HEK293T (cell line): ENCODE results near the gene GADD45A.

ENCODE experiments used
- CTCF ChIA-PET: fragments of 350-600 bp; formaldehyde crosslinking; extraction: SDS; loops from one replicate; lab custom pipeline; 2021; ENCODE audit warnings: antibody characterized with exemption, inconsistent platforms; lab: Yijun Ruan, JAX
- POLR2A ChIA-PET: fragments of 350-600 bp; formaldehyde crosslinking; extraction: SDS; loops from one replicate; lab custom pipeline; 2020; ENCODE audit warnings: antibody characterized with exemption, inconsistent platforms; lab: Yijun Ruan, JAX
- DNase-seq: peaks from one replicate; pipeline ENCODE4 v3.0.0; 2012; ENCODE audit warnings: mixed read lengths; ENCODE audit errors: extremely low spot score
- ARNT ChIP-seq: fragments of 450-650 bp; IDR thresholded peaks from 2 replicates; pipeline ENCODE4 v1.6.1; 2017; ENCODE audit warnings: mild to moderate bottlenecking
- BHLHE40 ChIP-seq: fragments of 450-650 bp; IDR thresholded peaks from 2 replicates; pipeline ENCODE4 v1.6.1; 2016; ENCODE audit warnings: mild to moderate bottlenecking, moderate library complexity, borderline replicate concordance
- CTBP1 ChIP-seq: fragments of 450-650 bp; IDR thresholded peaks from 2 replicates; pipeline ENCODE4 v1.6.1; 2016; ENCODE audit warnings: borderline replicate concordance
- ELF4 ChIP-seq: fragments of 450-650 bp; IDR thresholded peaks from 2 replicates; pipeline ENCODE4 v1.6.1; 2017; ENCODE audit warnings: antibody characterized with exemption
- FOXA1 ChIP-seq: fragments of 450-650 bp; IDR thresholded peaks from 2 replicates; pipeline ENCODE4 v1.6.1; 2016; ENCODE audit warnings: mild to moderate bottlenecking
- FOXK2 ChIP-seq: fragments of 450-650 bp; IDR thresholded peaks from 2 replicates; pipeline ENCODE4 v1.6.1; 2016; ENCODE audit warnings: mild to moderate bottlenecking
- FOXM1 ChIP-seq: fragments of 450-650 bp; IDR thresholded peaks from 2 replicates; pipeline ENCODE4 v1.6.1; 2017; ENCODE audit warnings: mild to moderate bottlenecking, borderline replicate concordance
- HDGF ChIP-seq: fragments of 450-650 bp; IDR thresholded peaks from 2 replicates; pipeline ENCODE4 v1.6.1; 2017; ENCODE audit warnings: antibody characterized with exemption, borderline replicate concordance
- L3MBTL2 ChIP-seq: fragments of 450-650 bp; conservative IDR thresholded peaks from 2 replicates; pipeline ENCODE4 v1.6.1; 2016; ENCODE audit warnings: mild to moderate bottlenecking
- LEF1 ChIP-seq: fragments of 450-650 bp; IDR thresholded peaks from 2 replicates; pipeline ENCODE4 v1.6.1; 2017; ENCODE audit warnings: mild to moderate bottlenecking, borderline replicate concordance
- NFRKB ChIP-seq: fragments of 450-650 bp; IDR thresholded peaks from 2 replicates; pipeline ENCODE4 v1.6.1; 2016; ENCODE audit warnings: mild to moderate bottlenecking, moderate library complexity
- PKNOX1 ChIP-seq: fragments of 450-650 bp; IDR thresholded peaks from 2 replicates; pipeline ENCODE4 v1.6.1; 2016
- SP1 ChIP-seq: fragments of 450-650 bp; IDR thresholded peaks from 2 replicates; pipeline ENCODE4 v1.6.1; 2017
- SUZ12 ChIP-seq: fragments of 450-650 bp; IDR thresholded peaks from 2 replicates; pipeline ENCODE4 v1.6.1; 2016; ENCODE audit warnings: mild to moderate bottlenecking
- TARDBP ChIP-seq: fragments of 450-650 bp; IDR thresholded peaks from 2 replicates; pipeline ENCODE4 v1.6.1; 2016
- ZNF384 ChIP-seq: fragments of 450-650 bp; IDR thresholded peaks from 2 replicates; pipeline ENCODE4 v1.6.1; 2016

GADD45A gene

GRCh38 chr1:67677930-67678329, 7.1 kb upstream of the GADD45A start:
- ChIA-PET CTCF (interaction anchor here (0.7 to 1.2 kb wide), 2 partner anchors 27 to 33 kb away, joined by 3 read pairs; no protein-coding TSS in a partner anchor), POLR2A (interaction anchor here (0.6 to 3.5 kb wide), 2 partner anchors 8 to 82 kb away, joined by 3 to 24 read pairs; partner anchors contain the start of gene GADD45A)
- TF ChIP-seq HDGF, result no peak
- DNase-seq, result no peak

- ChIA-PET CTCF (no interaction called here), POLR2A (no interaction called here)
- no peak for DNase-seq
- TF ChIP-seq PKNOX1, result no peak
- TF ChIP-seq L3MBTL2, result no peak
- TF ChIP-seq ELF4, result no peak
- TF ChIP-seq SP1, result no peak
- no peak for TF ChIP-seq ARNT
- TF ChIP-seq CTBP1, result no peak
- TF ChIP-seq NFRKB, result no peak
- no peak for TF ChIP-seq FOXA1
- TF ChIP-seq SUZ12, result no peak
- no peak for TF ChIP-seq LEF1
- no peak for TF ChIP-seq BHLHE40
- TF ChIP-seq TARDBP, result no peak
- TF ChIP-seq FOXK2, result no peak
- no peak for TF ChIP-seq ZNF384
- TF ChIP-seq FOXM1, result no peak
- no peak for TF ChIP-seq HDGF
These were observed 5.3 kb upstream of the GADD45A start for GRCh38 chr1:67679691-67680090.

- TF ChIP-seq SP1, result no peak
- no peak for TF ChIP-seq ARNT
- TF ChIP-seq TARDBP, result no peak
- no peak for TF ChIP-seq SUZ12
- no peak for TF ChIP-seq ZNF384
- TF ChIP-seq CTBP1, result no peak
- no peak for TF ChIP-seq FOXK2
- TF ChIP-seq FOXM1, result no peak
- TF ChIP-seq NFRKB, result no peak
- CTCF ChIA-PET, result no interaction called here
- POLR2A ChIA-PET, result no interaction called here
- no peak for DNase-seq
These were observed 4.5 kb upstream of the GADD45A start for GRCh38 chr1:67680486-67680885.

GRCh38 chr1:67682659-67683197, 2.3 kb upstream of the GADD45A start:
- TF ChIP-seq SUZ12, result no peak
- TF ChIP-seq LEF1, result no peak
- TF ChIP-seq ARNT, result no peak
- TF ChIP-seq FOXA1, result no peak
- TF ChIP-seq BHLHE40, result no peak
- no peak for TF ChIP-seq TARDBP
- no peak for TF ChIP-seq FOXK2
- no peak for DNase-seq
- ChIA-PET CTCF (interaction anchor here (1.2 kb wide), 1 partner anchor 18 kb away, joined by 3 read pairs; no protein-coding TSS in a partner anchor), POLR2A (interaction anchor here (0.8 to 3.3 kb wide), 4 partner anchors 9 to 149 kb away, joined by 3 to 22 read pairs (median 4); no protein-coding TSS in a partner anchor)

GRCh38 chr1:67683316-67683715, 1.7 kb upstream of the GADD45A start:
- no peak for DNase-seq
- POLR2A ChIA-PET, result interaction anchor here (1.2 to 4.1 kb wide), 5 partner anchors 10 to 148 kb away, joined by 3 to 27 read pairs (median 22); no protein-coding TSS in a partner anchor
- TF ChIP-seq ARNT, result no peak
- TF ChIP-seq LEF1, result no peak
- no peak for TF ChIP-seq HDGF
- TF ChIP-seq FOXK2, result no peak
- CTCF ChIA-PET, result interaction anchor here (1.1 to 1.8 kb wide), 5 partner anchors 9 to 151 kb away, joined by 3 to 7 read pairs (median 4); no protein-coding TSS in a partner anchor

GRCh38 chr1:67683766-67684525, 1.1 kb upstream of the GADD45A start:
- POLR2A ChIA-PET, result interaction anchor here (0.7 to 4.1 kb wide), 26 partner anchors 10 to 548 kb away, joined by 3 to 42 read pairs (median 9); partner anchors contain the start of genes GNG12 and WLS
- no peak for DNase-seq
- CTCF ChIA-PET, result interaction anchor here (1.1 to 1.8 kb wide), 5 partner anchors 10 to 151 kb away, joined by 3 to 7 read pairs (median 4); no protein-coding TSS in a partner anchor
- no peak for TF ChIP-seq FOXA1
- no peak for TF ChIP-seq CTBP1
- TF ChIP-seq FOXM1, result no peak
- no peak for TF ChIP-seq SUZ12
- no peak for TF ChIP-seq FOXK2
- no peak for TF ChIP-seq NFRKB
- TF ChIP-seq ELF4, result no peak

GRCh38 chr1:67684526-67685066, 405 bp upstream of the GADD45A start:
- POLR2A ChIA-PET, result interaction anchor here (0.5 to 4.1 kb wide), 51 partner anchors 7 to 548 kb away, joined by 3 to 42 read pairs (median 6); partner anchors contain the start of genes GNG12 and WLS
- CTCF ChIA-PET, result interaction anchor here (0.5 to 1.8 kb wide), 6 partner anchors 10 to 770 kb away, joined by 3 to 7 read pairs (median 4); no protein-coding TSS in a partner anchor
- TF ChIP-seq BHLHE40 (no peak), SP1 (no peak), FOXM1 (no peak), ARNT (no peak)
- DNase-seq, result no peak
